NCI-H774 (cell line): ENCODE data around the gene GFI1B.
"Not testable (repeated sequence)": the region's sequence is repeated elsewhere in the genome, so short reads cannot be mapped to it uniquely, and the experiment has no call there.

Source experiments
- DNase-seq: peaks from one replicate; lab custom pipeline; 2025; lab: John Stamatoyannopoulos, UW

The GFI1B gene

DNA sequence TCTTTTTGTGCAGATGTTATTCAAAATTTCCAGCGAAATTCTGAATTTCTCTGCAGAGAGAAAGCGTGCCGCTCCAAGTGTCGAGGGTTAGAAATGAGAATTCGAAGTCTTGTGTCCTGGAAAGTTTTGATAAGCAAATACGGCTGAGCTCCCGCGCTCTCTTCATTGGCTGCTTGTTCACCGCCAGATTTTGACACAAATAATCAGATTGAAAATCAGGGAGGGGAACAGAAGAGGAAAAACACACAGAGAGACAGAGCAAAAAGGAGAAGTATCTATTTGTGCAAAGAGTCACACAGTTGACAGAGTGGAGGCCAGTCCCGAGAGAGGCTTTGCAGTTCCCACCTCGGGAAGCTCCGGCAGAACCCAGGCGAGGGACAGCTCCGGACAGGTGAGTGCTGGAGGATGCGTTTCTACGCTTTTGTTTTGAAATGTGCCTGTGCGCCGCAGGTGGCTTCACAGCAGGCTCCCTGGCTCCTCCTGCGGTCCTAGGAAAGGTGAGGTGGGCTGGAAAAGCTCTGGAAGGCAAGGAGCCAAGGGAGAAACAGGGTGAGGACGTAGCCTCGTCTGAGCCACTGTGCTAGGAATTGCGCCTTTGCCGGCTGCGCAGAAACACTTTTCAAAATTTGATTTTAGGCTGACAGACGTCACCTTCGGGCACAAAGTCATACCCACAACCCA lies at the start of gene GFI1B:
Gene GFI1B, plus strand, starts transcription at position 244 of the 681 bp plus-strand sequence. CDS start 7,985 bp downstream, outside the sequence.
- peak; percentile 3 for DNase-seq

DNA sequence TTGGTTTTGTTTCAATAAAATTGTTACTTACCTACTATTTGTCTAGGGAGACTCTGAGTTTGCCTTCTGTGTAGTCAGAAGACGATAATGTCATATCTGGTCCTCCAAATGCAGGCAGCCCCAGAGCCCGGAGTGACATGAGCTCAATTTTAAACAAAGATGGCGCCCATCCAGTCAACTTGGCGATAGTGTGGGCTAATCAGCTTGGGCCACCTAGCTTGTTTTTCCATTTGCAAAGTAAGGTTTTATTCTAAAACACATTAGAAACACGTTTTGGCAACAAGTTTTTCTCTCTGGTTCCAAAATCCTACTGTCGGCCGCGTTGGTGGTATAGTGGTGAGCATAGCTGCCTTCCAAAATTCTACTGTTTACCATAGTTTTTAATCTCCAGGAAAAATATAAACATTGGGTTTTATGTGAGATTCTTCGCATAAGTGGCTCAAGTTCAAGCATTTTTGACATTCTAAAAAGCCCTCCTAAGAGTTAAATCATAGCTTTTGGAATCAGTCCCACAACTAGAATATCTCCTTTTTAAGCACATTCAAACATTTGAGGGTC lies 47.2 kb upstream of the GFI1B start:
- DNase-seq, result no peak

DNA sequence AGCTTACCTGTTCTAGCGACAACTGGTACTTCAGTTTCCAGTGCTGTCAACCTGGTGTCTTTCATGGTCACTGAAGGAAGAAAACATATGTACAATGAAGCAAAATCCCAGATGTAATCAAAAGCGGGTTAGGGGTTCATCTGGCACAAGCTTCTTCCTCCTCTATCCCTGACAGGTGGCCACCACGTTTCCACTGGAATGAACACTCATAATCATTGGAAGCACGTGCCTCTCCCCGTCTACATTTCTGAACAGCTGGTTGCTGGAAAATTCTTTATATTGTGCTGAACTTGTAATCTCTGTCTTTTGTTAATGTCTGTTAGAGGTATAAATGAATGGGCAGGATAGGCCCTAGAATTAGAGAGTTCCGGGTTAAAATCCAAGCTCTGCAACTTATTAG lies 43.5 kb upstream of the GFI1B start:
- DNase-seq, result no peak

DNA sequence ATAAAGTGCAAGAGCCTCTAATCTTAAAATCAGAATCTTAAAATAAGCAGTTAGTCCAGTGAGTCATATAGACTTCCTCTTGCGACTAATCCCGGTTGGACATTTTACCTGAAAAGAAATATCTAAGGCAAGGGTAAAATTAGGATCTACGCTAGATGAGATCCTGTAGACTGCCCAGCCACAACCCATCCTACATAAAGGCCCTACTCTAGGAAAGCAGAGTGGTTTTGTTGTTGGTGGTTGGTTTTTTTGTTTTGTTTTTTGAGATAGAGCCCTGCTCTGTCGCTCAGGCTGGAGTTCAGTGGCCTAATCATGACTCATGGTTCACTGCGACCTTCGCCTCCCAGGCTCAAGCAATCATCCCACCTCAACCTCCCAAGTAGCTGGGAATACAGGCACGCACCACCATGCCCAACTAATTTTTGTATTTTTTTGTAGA lies 41.0 kb upstream of the GFI1B start:
- DNase-seq, result no peak

DNA sequence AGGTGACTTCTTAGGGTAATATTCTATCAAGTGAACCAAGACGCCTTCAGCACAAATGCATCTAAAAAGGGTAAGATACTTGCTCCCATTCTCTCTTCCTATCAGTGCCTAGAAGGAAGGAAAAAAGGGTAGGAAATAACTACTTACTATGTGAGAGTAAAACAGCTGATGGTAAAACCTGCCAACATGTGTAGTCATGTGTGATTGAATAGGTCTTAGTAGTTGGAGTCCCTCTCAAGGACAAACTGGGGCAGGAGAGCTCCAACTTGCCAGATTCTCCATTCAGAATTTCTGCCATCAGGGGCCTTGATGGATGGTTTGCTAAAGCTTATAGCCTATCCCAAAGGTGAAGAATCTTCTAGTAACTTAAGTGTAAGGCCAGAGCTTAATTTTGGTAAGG lies 39.3 kb upstream of the GFI1B start:
- no peak for DNase-seq

DNA sequence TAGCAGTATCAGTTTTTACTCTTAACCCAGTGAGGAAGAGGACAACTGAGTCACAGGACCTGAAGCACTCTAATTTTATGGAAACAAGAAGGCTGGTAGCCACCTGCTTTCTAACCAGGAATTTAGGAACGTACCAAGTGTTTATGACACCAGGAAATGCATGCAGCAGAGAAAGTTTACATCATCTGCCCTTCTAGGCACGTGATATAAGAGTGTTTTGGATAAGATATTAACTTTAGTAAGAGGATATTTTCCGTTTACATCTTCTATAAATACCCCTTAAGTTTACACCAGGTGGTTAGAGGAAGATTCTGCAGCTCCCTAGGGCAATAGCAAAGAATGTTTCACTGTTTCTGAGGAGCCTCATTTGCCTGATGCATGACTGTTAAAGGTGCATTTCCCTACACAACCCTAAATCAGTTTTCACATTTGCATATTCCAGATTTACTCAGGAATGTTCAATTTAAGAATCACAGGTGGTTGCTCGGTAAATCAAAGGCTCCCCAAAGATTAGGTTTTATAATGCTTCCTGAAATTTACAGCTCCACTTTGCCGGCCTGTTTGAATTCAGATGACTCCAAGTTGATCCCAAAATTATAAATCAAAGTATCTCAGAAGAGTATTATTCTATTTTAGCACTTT lies 35.8 kb upstream of the GFI1B start:
- DNase-seq, result no peak

DNA sequence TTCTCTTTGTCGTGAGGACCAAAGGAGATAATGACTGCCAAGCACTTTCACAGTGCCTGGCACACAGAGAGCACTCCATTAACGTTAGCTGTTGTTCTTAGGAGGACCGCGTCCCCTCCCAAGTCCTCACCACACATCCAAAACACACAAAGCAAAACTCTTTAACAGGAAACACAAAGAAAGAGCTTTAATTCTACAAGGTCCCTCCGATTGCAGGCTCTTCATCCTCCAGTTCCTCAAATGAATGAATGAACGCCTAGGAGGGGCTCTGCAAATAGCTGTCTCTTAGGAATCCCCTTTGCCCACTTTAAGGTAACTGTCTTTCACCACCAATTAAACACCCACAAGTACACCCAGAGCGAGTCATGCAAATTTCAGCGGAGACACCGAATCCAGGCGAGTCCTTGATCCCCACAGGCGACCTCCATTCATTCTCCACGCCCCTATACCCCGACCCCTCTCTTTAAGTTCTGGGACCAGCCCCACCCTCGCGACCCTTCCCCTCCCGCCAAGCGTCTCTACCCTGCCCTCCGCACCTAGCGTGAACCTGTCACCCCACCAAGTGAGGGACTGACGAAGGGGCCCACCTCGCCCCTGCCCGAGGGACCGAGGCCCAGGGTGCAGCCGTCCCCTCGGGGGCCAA lies 34.7 kb upstream of the GFI1B start:
- no peak for DNase-seq

DNA sequence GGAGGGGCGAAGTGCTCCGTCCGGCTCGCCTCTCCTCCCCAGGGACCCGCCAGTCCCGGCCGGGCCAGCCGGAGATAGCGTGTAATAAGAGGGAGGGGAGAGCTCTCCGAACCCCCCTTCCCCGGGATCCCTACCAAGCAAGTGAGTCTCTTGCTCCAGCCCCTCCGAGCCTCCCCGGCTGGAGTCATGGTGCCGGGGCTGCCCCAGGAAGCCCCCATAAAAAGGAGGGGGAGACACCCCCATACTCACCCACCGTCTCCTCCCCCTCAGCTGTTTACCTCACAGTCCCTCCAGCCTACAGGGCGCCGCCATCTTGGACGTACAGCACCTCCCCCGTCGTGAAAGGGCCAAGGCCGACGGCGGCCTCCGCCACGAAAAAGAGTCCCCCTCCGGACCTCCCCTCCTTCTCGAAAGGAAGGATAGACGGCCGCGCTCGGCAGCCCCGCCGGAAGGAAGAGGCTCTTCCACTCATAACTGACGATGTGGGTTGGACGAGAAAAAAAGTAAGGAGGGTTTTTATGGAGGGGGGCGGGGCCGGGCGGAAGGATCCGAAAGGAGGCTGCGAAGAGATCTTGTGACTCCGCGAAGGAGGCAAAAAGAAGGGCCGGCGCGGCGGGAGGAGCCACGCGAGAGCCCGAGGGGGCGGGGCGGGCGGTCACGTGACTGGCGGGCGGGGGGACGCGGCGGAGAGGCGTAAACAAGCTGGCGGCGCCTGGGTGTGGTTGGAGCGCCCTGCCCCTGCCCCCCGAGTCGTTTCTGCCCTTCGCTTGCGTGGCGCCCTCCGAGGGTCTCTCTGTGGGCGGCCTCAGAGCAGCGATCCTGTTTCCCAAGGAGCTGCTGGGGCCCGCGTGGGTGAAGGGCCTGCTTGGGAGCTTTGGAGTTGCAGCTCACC lies 34.0 kb upstream of the GFI1B start, which contains the start of gene TSC1:
Gene TSC1, minus strand, starts transcription at position 323 of the 892 bp plus-strand sequence. CDS start 15,744 bp downstream, outside the sequence.
- DNase-seq, result peak; percentile 95

DNA sequence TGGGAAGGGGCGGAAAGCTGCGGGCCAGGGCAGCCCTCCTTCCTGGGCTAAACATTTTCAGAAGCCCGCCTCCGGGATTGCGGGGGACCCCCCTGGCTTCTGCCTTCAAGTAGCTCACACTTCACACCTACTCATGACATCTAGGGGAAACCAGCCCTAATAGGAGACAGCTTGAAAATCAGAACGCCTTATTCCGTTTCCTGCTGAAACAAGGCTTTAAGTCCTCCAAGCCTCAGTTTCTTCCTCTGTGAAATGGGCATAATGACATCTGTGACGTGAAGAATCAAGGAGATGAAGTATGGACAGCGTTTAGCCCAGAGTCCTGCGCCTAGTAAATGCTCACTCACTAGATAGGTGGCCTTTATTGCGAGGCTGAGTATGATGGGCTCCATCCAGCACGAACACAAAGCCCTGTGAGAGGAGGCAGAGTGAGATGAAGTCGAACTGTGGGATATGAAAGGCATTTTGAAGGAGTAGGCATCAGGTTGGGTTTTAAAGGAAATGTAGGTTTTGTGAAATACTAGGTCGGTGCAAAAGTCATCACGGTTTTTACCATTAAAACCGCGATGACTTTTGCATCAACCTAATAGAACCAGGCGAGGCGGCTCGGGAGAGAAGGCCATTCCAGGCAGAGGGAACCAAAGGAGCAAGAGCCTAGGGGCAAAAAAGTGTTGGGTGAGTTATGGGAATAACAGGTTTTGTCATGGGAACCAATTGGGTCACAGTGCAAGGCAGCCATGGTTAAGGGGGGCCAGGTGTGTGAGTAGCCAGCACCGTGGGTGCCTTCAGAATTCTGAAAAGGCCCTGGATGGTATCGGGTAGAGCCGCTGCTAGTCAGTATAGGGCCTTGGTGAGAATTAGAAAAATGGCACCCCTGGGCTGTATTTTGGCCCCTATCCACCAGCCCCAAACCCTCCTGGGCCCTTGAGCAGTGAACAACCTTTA lies 33.0 kb upstream of the GFI1B start:
- no peak for DNase-seq

DNA sequence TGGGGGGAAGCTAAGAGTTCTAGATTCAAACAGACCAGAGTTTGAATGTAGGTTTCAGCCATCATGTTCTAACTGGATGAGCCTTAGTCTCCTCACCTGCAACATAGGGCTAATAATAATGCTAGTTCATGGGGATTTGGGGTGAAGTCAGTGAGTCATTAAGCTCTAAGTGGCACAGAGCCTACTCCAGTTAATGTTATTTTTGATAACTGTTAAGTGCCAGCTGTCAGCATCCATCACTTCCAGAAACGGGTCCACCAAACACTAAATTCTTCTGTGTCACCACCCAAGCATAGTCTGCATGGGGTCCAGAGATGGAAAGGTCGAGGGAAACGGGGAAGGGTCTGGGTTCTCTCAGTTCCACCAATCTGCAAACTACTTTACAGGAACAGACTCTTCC lies 32.3 kb upstream of the GFI1B start:
- DNase-seq, result no peak

DNA sequence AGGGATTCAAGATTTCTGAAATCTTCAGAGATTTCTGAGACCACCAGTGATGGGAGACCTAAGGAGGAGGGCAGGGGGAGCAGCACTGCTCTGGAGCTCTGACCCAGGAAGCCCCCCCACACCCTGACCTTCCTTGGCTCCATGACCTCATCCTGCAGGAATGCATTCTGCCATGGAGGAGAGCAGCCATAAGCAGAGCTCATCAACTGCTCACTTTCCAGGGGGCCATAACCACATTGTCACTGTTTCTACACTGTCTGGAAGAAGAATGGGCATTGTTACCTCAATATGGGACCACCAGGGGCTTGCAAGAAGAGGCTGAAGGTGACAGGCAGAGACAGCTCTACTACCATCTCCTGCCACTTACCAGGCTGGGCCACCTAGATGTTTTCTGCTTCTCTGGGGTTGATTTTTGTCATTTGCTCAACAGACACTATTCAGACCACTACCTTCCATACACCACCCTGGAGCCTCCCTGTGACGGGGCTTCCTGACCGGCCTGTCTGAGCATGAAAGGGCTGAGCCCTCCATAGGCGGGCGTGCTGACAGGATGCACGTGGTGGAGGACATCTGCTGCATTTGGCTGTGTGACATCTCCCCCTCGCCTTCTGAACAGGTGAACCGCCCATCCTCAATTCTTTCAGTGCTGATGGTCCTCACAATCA lies 31.7 kb upstream of the GFI1B start:
- no peak for DNase-seq

DNA sequence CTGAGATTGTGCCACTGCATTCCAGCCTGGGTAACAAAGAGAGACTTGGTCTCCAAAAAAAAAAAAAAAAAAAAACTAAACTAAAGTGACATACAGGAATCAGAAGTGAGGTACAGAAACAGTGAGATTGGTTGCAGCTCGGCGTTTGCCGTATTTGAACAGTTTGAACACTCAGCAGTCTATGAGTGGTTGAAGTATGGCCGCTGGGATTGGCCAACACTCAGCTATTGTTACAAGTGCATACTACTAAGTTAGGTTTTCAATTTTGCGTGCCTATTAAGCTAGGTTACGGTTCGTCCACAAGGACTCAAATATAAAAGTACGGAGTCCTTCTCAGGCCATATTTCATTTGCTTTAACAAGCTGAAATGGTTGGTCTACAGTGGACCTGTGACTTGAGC lies 30.7 kb upstream of the GFI1B start:
- peak; percentile 44 for DNase-seq

DNA sequence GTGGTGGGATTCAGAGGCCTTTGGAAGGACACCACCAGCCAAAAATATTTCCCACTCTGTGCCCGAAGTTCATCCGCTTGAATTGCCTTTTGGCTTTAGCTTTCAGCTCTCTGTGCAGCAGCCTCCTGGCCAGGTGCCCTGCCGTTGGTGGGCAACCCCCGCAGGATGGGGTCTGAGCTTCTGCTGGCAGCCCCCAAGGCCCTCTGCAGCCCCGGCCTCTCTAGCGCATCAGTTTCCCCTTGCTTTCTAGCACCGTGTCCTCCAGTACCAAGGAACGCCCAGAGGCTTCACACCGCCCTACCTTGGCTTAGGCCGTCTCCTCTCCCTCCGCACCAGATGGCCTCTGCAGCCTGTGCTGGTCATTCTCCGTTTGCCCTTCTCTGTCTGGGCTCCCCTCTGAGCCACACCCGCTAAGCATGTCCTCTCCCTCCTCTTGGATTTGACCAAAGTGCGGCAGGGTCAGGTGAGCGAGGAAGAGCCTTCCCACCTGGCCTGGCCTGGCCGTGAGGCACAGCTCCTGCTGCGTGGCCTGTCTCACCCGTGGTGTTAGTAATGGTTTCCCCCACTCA lies 29.9 kb upstream of the GFI1B start:
- no peak for DNase-seq

DNA sequence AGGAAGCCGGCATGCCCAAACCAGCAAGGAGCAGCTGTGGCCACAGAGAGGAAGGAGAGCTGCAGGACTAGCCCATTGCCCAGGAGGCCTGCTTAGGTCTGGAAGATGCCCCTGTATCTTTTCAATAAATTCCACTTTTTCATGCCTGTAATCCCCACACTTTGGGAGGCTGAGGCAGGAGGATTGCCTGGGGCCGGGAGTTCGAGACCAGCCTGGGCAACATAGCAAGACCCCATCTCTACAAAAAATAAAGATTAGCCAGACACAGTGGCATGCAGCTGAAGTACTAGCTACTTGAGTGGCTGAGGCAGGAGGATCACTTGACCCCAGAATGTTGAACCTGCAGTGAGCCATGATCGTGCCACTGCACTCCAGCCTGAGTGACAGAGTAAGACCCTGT lies 28.8 kb upstream of the GFI1B start:
- DNase-seq, result no peak

DNA sequence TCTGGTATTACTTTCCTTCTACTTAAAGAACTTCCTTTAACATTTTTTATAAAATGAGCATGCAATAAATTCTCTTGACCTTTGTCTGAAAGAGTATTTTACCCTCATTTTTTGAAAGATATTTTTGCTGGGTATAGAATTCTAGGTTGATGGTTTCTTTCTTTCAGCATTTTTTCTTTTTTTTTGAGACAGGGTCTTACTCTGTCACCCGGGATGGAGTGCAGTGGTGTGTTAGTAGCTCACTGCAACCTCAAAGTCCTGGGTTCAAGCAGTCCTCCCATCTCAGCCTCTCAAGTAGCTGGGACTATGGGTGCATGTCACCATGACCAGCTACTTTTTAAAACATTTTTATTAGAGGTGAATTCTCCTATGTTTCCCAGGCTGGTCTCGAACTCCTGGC lies 23.4 kb upstream of the GFI1B start:
- DNase-seq, result no peak

DNA sequence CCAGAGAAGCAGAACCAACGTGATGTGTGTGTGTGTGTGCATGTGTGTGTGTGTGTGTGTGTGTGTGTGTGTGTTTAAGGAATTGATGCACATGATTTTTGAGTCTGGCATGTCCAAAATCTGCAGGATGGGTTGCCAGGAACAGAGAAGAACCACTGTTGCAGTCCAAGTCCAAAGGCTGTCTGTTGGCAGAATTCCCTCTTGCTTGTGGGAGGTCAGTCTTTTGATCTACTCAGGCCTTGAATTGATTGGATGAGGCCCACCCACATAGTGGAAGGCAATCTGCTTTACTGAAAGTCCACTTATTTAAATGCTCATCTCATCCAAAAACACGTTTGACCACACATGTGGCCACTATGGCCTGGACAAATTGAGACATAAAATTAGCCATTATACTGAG lies 22.7 kb upstream of the GFI1B start:
- no peak for DNase-seq

DNA sequence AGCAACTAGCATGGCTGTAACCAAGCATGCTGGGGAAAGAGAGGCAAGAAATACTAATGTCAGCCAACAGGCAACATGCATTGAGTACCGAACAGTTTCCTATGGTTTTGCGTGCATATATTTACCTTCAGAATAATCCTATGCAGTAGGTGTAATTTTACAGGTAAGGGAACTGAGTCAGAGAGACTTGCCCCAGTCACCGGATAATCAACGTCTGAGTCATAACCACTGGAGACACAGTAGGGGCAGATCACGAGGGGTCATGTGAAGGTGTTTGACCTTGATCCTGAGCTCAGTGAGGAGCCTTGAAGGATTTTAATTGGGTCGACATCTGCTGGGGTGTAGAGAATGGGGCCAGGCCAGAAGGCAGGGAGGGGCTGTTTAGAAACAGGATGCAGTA lies 20.7 kb upstream of the GFI1B start:
- DNase-seq, result no peak

DNA sequence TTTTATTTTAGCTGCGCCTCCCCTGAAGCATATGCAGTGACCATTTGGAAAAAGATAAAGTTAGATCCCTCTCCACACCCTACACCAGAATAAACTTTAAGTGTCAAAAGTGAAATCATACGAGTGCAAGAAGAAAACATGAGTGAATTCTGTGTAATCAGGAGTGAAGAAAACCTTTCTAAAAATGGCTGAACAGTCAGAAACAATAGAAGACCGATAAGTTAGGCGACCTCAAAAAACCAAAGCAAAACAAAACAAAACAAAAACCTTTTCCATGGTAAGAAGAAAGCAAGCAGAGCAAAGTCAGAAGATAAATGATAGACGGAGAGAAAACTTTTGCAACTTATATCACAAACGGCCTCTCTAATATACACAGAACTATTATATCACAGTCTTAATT lies 17.5 kb upstream of the GFI1B start:
- DNase-seq, result no peak

DNA sequence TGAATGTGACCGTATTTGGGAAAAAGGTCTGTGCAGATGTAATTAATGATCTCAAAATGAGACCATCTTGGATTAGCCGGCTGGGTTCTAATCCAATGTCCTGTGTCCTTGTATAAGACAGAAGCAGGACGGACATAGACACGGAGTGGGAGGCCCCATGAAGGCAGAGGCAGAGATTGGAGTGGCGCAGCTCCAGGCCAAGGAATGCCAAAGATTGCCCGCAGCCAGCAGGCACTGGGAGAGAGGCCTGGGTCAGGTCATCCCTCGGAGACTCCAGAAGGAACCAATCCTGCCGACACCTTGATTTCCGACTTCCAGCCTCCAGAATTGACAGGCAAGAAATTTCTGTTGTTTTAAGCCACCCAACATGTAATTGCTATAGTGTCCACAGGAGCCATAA lies 13.0 kb upstream of the GFI1B start:
- DNase-seq, result no peak

DNA sequence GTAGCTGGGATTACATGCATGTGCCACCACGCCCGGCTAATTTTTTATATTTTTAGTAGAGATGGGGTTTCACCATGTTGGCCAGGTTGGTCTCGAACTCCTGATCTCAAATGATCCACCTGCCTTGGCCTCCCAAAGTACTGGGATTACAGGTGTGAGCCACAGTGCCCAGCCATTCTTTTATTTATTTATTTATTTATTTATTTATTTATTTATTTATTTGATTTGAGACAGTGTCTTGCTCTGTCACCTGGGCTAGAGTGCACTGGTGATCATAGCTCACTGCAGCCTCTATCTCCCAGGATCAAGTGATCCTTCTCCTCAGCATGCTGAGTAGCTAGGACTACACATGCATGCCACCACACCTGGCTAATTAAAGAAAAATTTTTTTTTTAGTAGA lies 10.6 kb upstream of the GFI1B start:
- not testable (repeated sequence) for DNase-seq
